ENCODE measurements around the gene NKAIN2.

DNA sequence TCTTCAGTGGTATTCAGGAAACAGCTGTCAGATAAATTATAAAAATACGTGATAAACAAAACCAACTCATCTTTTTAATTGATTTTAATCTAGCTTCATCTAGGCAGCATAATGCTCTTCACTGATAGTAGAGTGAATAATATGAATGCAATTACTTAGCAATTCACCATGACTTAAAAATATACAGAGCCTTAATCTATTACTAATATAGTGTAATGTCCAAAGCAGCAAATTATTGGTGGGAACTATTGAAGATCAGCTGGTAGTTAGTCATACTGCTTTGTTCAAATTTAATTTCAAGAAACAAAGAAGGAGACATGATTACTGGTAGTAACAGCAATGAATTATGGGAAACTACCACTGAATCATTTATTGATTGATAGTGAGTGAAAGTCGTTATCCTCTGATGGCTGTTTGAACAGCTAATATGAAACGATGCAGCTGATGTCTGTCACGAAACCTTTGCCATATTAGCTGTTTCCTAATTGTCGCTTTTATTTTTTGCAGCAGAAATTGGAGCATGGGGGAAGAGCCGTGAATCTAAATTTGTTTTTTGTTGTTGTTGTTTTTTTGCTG is 99.2 kb downstream of the NKAIN2 start:
- TF ChIP-seq, protein P1, sequence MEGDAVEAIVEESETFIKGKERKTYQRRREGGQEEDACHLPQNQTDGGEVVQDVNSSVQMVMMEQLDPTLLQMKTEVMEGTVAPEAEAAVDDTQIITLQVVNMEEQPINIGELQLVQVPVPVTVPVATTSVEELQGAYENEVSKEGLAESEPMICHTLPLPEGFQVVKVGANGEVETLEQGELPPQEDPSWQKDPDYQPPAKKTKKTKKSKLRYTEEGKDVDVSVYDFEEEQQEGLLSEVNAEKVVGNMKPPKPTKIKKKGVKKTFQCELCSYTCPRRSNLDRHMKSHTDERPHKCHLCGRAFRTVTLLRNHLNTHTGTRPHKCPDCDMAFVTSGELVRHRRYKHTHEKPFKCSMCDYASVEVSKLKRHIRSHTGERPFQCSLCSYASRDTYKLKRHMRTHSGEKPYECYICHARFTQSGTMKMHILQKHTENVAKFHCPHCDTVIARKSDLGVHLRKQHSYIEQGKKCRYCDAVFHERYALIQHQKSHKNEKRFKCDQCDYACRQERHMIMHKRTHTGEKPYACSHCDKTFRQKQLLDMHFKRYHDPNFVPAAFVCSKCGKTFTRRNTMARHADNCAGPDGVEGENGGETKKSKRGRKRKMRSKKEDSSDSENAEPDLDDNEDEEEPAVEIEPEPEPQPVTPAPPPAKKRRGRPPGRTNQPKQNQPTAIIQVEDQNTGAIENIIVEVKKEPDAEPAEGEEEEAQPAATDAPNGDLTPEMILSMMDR (optimal IDR thresholded peaks at IDR 0.05 in 1 of 3, IDR thresholded peaks at IDR 0.05 in 1 of 3, conservative IDR thresholded peaks at IDR 0.05 in 1 of 3; ENCODE audit: extremely low read depth in 1 of 3, insufficient read depth in 2 of 3, low read length in 3 of 3): no peak
- TF ChIP-seq EZH2 (IDR thresholded peaks at IDR 0.05; ENCODE audit: low read length): no peak
